Measurements from ENCODE around the gene TECPR1.
A peak's percentile ranks its signal among the peaks of the same experiment; 100 is the strongest.

TECPR1 gene

GRCh38 chr7:98289333-98289875, 37.4 kb upstream of the TECPR1 start:
- Histone ChIP-seq H3K27ac (no peak overlapping the region), H3K4me3 (no peak overlapping the region), H3K4me1 (peaks cover 12 to 54% (median 45%) of the 10 kb centered on the region in 4 donors), H3K9me3 (no peaks in the 10 kb centered on the region), H3K27me3 (no peaks in the 10 kb centered on the region), H3K36me3 (peaks cover 30 to 68% (median 63%) of the 10 kb centered on the region in 3 donors)
- intact Hi-C loops (cut with DNase I; ENCODE audit: low total_unique reads) = no loop called here
- no peak for DNase-seq
- TF ChIP-seq, protein P1, sequence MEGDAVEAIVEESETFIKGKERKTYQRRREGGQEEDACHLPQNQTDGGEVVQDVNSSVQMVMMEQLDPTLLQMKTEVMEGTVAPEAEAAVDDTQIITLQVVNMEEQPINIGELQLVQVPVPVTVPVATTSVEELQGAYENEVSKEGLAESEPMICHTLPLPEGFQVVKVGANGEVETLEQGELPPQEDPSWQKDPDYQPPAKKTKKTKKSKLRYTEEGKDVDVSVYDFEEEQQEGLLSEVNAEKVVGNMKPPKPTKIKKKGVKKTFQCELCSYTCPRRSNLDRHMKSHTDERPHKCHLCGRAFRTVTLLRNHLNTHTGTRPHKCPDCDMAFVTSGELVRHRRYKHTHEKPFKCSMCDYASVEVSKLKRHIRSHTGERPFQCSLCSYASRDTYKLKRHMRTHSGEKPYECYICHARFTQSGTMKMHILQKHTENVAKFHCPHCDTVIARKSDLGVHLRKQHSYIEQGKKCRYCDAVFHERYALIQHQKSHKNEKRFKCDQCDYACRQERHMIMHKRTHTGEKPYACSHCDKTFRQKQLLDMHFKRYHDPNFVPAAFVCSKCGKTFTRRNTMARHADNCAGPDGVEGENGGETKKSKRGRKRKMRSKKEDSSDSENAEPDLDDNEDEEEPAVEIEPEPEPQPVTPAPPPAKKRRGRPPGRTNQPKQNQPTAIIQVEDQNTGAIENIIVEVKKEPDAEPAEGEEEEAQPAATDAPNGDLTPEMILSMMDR (IDR thresholded peaks at IDR 0.05) = no peak

- intact Hi-C loops (cut with DNase I; ENCODE audit: low total_unique reads) = no loop called here
- peaks cover 12 to 65% (median 56%) of the 10 kb centered on the region in 4 donors for H3K4me1 ChIP-seq
- H3K27me3 ChIP-seq = no peaks in the 10 kb centered on the region
- H3K4me3 ChIP-seq = no peak overlapping the region
- TF ChIP-seq, protein P1 (IDR thresholded peaks at IDR 0.05) = no peak
- no peak for DNase-seq
- no peaks in the 10 kb centered on the region for H3K9me3 ChIP-seq
- peaks cover 19 to 58% (median 52%) of the 10 kb centered on the region in 3 donors for H3K36me3 ChIP-seq
- H3K27ac ChIP-seq = peak overlapping the region in 1 of 2 donors; percentile 93
These were observed 36.2 kb upstream of the TECPR1 start for GRCh38 chr7:98288064-98288823.

GRCh38 chr7:98287486-98287959, 35.5 kb upstream of the TECPR1 start:
- DNase-seq = no peak
- intact Hi-C loops (cut with DNase I; ENCODE audit: low total_unique reads) = no loop called here
- no peaks in the 10 kb centered on the region for H3K27me3 ChIP-seq
- peaks cover 12 to 73% (median 60%) of the 10 kb centered on the region in 4 donors for H3K4me1 ChIP-seq
- peak overlapping the region; percentile 93 to 98 for H3K27ac ChIP-seq
- no peaks in the 10 kb centered on the region for H3K9me3 ChIP-seq
- TF ChIP-seq, protein P1 (IDR thresholded peaks at IDR 0.05) = no peak
- H3K4me3 ChIP-seq = peak overlapping the region in 1 of 2 donors; percentile 86
- H3K36me3 ChIP-seq = peaks cover 12 to 51% (median 44%) of the 10 kb centered on the region in 3 donors

- H3K4me3 ChIP-seq = peak overlapping the region; percentile 75 to 86
- intact Hi-C loops (cut with DNase I; ENCODE audit: low total_unique reads) = no loop called here
- DNase-seq = no peak
- peaks cover 5 to 45% (median 38%) of the 10 kb centered on the region in 3 donors for H3K36me3 ChIP-seq
- no peaks in the 10 kb centered on the region for H3K9me3 ChIP-seq
- peaks cover 12 to 75% (median 60%) of the 10 kb centered on the region in 4 donors for H3K4me1 ChIP-seq
- H3K27ac ChIP-seq = peak overlapping the region; percentile 93 to 98
- TF ChIP-seq, protein P1 (IDR thresholded peaks at IDR 0.05) = no peak
- H3K27me3 ChIP-seq = no peaks in the 10 kb centered on the region
These were observed 34.9 kb upstream of the TECPR1 start for GRCh38 chr7:98286701-98287485.

- Histone ChIP-seq H3K27me3 (no peaks in the 10 kb centered on the region), H3K36me3 (peaks cover 0 to 37% (median 30%) of the 10 kb centered on the region in 3 donors), H3K4me3 (peak overlapping the region; percentile 75 to 86), H3K27ac (peak overlapping the region; percentile 93 to 98), H3K4me1 (peaks cover 12 to 75% (median 60%) of the 10 kb centered on the region in 4 donors), H3K9me3 (no peaks in the 10 kb centered on the region)
- TF ChIP-seq, protein P1 (IDR thresholded peaks at IDR 0.05) = no peak
- intact Hi-C loops (cut with DNase I; ENCODE audit: low total_unique reads) = no loop called here
- peak; percentile 85 to 91 for DNase-seq
These were observed 34.1 kb upstream of the TECPR1 start for GRCh38 chr7:98286093-98286539.

Data from tibial artery (tissue), 4 donors.